Left lung (tissue), 10 donors: Measurements from ENCODE around the gene MGAT4A. TPM values are rescaled to one million over a fixed set of nuclear protein-coding genes. Genes with fewer than 3 reads are reported as not detected.

Experiments
- ATAC-seq: fragments of 200-7000 bp; cut with Tn5 transposase; one replicate; pipeline ENCODE4 v1.9.1; 2020; ENCODE audit warnings: moderate library complexity
- DNase-seq, 4 donors: peaks; one replicate each; pipeline ENCODE4 v3.0.0-alpha.2; 2013 to 2020
- H3K27ac ChIP-seq, 2 donors: fragments of 200-600 bp; sonication (generic) in 1 of 2; one replicate each; pipeline versions ENCODE4 v1.5.0 to v1.8.0; 2020 to 2021
- H3K27me3 ChIP-seq, 2 donors: fragments of 200-600 bp; sonication (generic) in 1 of 2; one replicate each; pipeline versions ENCODE4 v1.5.0 to v1.8.0; 2020 to 2021
- H3K36me3 ChIP-seq, 2 donors: fragments of 200-600 bp; sonication (generic) in 1 of 2; one replicate each; pipeline versions ENCODE4 v1.5.0 to v1.8.0; 2020 to 2021
- H3K4me1 ChIP-seq, 2 donors: fragments of 200-600 bp; one replicate each; pipeline ENCODE4 v1.8.0; 2021
- H3K4me3 ChIP-seq, 2 donors: fragments of 200-600 bp; sonication (generic) in 1 of 2; one replicate each; pipeline versions ENCODE4 v1.5.0 to v1.8.0; 2020 to 2021; ENCODE audit warnings: mild to moderate bottlenecking in 1 of 2
- H3K9me3 ChIP-seq, 2 donors: fragments of 200-600 bp; sonication (generic) in 1 of 2; one replicate each; pipeline versions ENCODE4 v1.5.0 to v1.8.0; 2020 to 2021
- CTCF ChIP-seq, 2 donors: fragments of 200-600 bp; sonication (generic) in 1 of 2; IDR thresholded peaks; one replicate each; pipeline versions ENCODE4 v1.5.0 to v1.8.0; 2021; ENCODE audit warnings: antibody characterized with exemption in 2 of 2
- intact Hi-C, 2 donors: fragments of 100-400 bp; cut with DNase I; formaldehyde crosslinking; loops; one replicate each; pipeline versions ENCODE4 v1.11.2 to v1.14.2; 2022
- polyA plus RNA-seq, 6 donors: library from polyadenylated mRNA; unstranded; fragments of 120-200 nt; gene quantifications; one replicate each; pipeline ENCODE4 v1.2.1, GENCODE V29; 2013; ENCODE audit not compliant: insufficient read length in 6 of 6
- total RNA-seq, 2 donors: library from RNA; stranded (reverse); fragmentation: NEBNext Ultra II Directional; extraction: Animal tissue kit (Norgen Biotek cat#: 25700); gene quantifications; one replicate each; pipeline ENCODE4 v1.2.1, GENCODE V29; 2021
- donor health status: DM: no; HTN: yes; CAD: no.
- donor health status: DM: no; HTN: no; CAD: no.

Gene MGAT4A
- total and polyA plus RNA-seq, 8 donors, result 15.4 to 79.8 (median 19.0) TPM

GRCh38 chr2:98648451-98648850 lies 82.5 kb downstream of the MGAT4A start:
- intact Hi-C loops, result loop anchor here (2.0 to 10.0 kb wide), 2 partner anchors 186 kb away; no protein-coding TSS in a partner anchor
- no peak for DNase-seq

GRCh38 chr2:98647636-98648035 lies 83.3 kb downstream of the MGAT4A start:
- Histone ChIP-seq H3K27ac (no peak overlapping the region), H3K36me3 (peaks cover 0 to 32% of the 10 kb centered on the region in 2 donors), H3K27me3 (no peaks in the 10 kb centered on the region), H3K9me3 (no peaks in the 10 kb centered on the region), H3K4me1 (peaks cover 0 to 4% of the 10 kb centered on the region in 2 donors), H3K4me3 (no peak overlapping the region)
- ATAC-seq (no peak), DNase-seq (no peak)
- no peak for TF ChIP-seq CTCF (IDR thresholded peaks at IDR 0.05)
- intact Hi-C loops, result loop anchor here (2.0 to 10.0 kb wide), 2 partner anchors 187 kb away; no protein-coding TSS in a partner anchor

More at GRCh38 chr2:98648451-98648850, 82.5 kb downstream of the MGAT4A start:
- no peak for ATAC-seq
- peaks cover 0 to 4% of the 10 kb centered on the region in 2 donors for H3K4me1 ChIP-seq
- no peaks in the 10 kb centered on the region for H3K9me3 ChIP-seq
- H3K27ac ChIP-seq, result no peak overlapping the region
- no peak for TF ChIP-seq CTCF (IDR thresholded peaks at IDR 0.05)
- no peaks in the 10 kb centered on the region for H3K27me3 ChIP-seq
- H3K36me3 ChIP-seq, result peaks cover 0 to 27% of the 10 kb centered on the region in 2 donors
- H3K4me3 ChIP-seq, result no peak overlapping the region

- no peak for TF ChIP-seq CTCF (IDR thresholded peaks at IDR 0.05)
- no peak for ATAC-seq
- H3K4me3 ChIP-seq, result no peak overlapping the region
- intact Hi-C loops, result loop anchor here in 1 of 2 donors (10.0 kb wide), 1 partner anchor 191 kb away; no protein-coding TSS in a partner anchor
- H3K27ac ChIP-seq, result no peak overlapping the region
- peaks cover 0 to 60% of the 10 kb centered on the region in 2 donors for H3K36me3 ChIP-seq
- no peaks in the 10 kb centered on the region for H3K4me1 ChIP-seq
- DNase-seq, result no peak
- no peaks in the 10 kb centered on the region for H3K27me3 ChIP-seq
- H3K9me3 ChIP-seq, result no peaks in the 10 kb centered on the region
Measured at GRCh38 chr2:98643496-98644100, 87.3 kb downstream of the MGAT4A start.

GRCh38 chr2:98637401-98638147 lies 93.4 kb downstream of the MGAT4A start:
- H3K4me1 ChIP-seq, result no peaks in the 10 kb centered on the region
- H3K27me3 ChIP-seq, result no peaks in the 10 kb centered on the region
- no peak for DNase-seq
- H3K9me3 ChIP-seq, result no peaks in the 10 kb centered on the region
- no peak for TF ChIP-seq CTCF (IDR thresholded peaks at IDR 0.05)
- H3K27ac ChIP-seq, result no peak overlapping the region
- no peak for ATAC-seq
- no peak overlapping the region for H3K4me3 ChIP-seq
- intact Hi-C loops, result no loop called here
- peaks cover 0 to 86% of the 10 kb centered on the region in 2 donors for H3K36me3 ChIP-seq

- Histone ChIP-seq H3K27me3 (no peaks in the 10 kb centered on the region), H3K36me3 (peaks cover 0 to 95% of the 10 kb centered on the region in 2 donors), H3K27ac (no peak overlapping the region), H3K4me1 (no peaks in the 10 kb centered on the region), H3K9me3 (no peaks in the 10 kb centered on the region), H3K4me3 (no peak overlapping the region)
- intact Hi-C loops, result no loop called here
- peak; percentile 32 for ATAC-seq
- no peak for DNase-seq
- no peak for TF ChIP-seq CTCF (IDR thresholded peaks at IDR 0.05)
Measured at GRCh38 chr2:98634406-98635092, 96.4 kb downstream of the MGAT4A start.
